HEK293T (cell line): ENCODE data around the gene GNG12.

Source experiments
- FOXK2 ChIP-seq: fragments of 450-650 bp; IDR thresholded peaks from 2 replicates; pipeline ENCODE4 v1.6.1; 2016; ENCODE audit warnings: mild to moderate bottlenecking
- FOXM1 ChIP-seq: fragments of 450-650 bp; IDR thresholded peaks from 2 replicates; pipeline ENCODE4 v1.6.1; 2017; ENCODE audit warnings: mild to moderate bottlenecking, borderline replicate concordance
- LEF1 ChIP-seq: fragments of 450-650 bp; IDR thresholded peaks from 2 replicates; pipeline ENCODE4 v1.6.1; 2017; ENCODE audit warnings: mild to moderate bottlenecking, borderline replicate concordance
- NFRKB ChIP-seq: fragments of 450-650 bp; IDR thresholded peaks from 2 replicates; pipeline ENCODE4 v1.6.1; 2016; ENCODE audit warnings: mild to moderate bottlenecking, moderate library complexity
- SP1 ChIP-seq: fragments of 450-650 bp; IDR thresholded peaks from 2 replicates; pipeline ENCODE4 v1.6.1; 2017
- SUZ12 ChIP-seq: fragments of 450-650 bp; IDR thresholded peaks from 2 replicates; pipeline ENCODE4 v1.6.1; 2016; ENCODE audit warnings: mild to moderate bottlenecking

GRCh38 chr1:67726224-67726623, 107.0 kb downstream of the GNG12 start:
- no peak for TF ChIP-seq SUZ12
- TF ChIP-seq FOXM1: no peak
- TF ChIP-seq NFRKB: no peak
- TF ChIP-seq SP1: no peak
- TF ChIP-seq FOXK2: no peak
- no peak for TF ChIP-seq LEF1
